Iris pigment epithelial cell (primary cell): ENCODE measurements around the gene APBA1.

Experiments
- DNase-seq: peaks from one replicate; pipeline ENCODE4 v3.0.0-alpha.2; 2011; ENCODE audit warnings: low read depth

Gene APBA1

GRCh38 chr9:69671879-69672595 is at the start of gene APBA1:
TSS of gene APBA1 (minus strand) at chr9:69672371.
- peak; percentile 32 for DNase-seq

GRCh38 chr9:69719983-69720382 is 47.8 kb upstream of the APBA1 start:
- DNase-seq, result no peak

- peak; percentile 85 for DNase-seq
Measured at GRCh38 chr9:69719367-69719766, 47.2 kb upstream of the APBA1 start.

- DNase-seq, result no peak
Measured at GRCh38 chr9:69718218-69718617, 46.0 kb upstream of the APBA1 start.

GRCh38 chr9:69715825-69716224 is 43.7 kb upstream of the APBA1 start:
- no peak for DNase-seq

- DNase-seq, result no peak
Measured at GRCh38 chr9:69715096-69715495, 42.9 kb upstream of the APBA1 start.

- no peak for DNase-seq
Measured at GRCh38 chr9:69697475-69697874, 25.3 kb upstream of the APBA1 start.

- DNase-seq, result no peak
Measured at GRCh38 chr9:69696802-69697201, 24.6 kb upstream of the APBA1 start.

GRCh38 chr9:69689991-69690538 is 17.9 kb upstream of the APBA1 start:
- DNase-seq, result no peak

GRCh38 chr9:69683927-69684326 is 11.8 kb upstream of the APBA1 start:
- DNase-seq, result no peak

GRCh38 chr9:69678843-69679538 is 6.8 kb upstream of the APBA1 start:
- DNase-seq, result peak; percentile 36

GRCh38 chr9:69677931-69678330 is 5.8 kb upstream of the APBA1 start:
- DNase-seq, result no peak

- no peak for DNase-seq
Measured at GRCh38 chr9:69675563-69675962, 3.4 kb upstream of the APBA1 start.

GRCh38 chr9:69674716-69675438 is 2.7 kb upstream of the APBA1 start:
- DNase-seq, result peak; percentile 89

- DNase-seq, result peak; percentile 2
Measured at GRCh38 chr9:69674112-69674685, 2.0 kb upstream of the APBA1 start.

GRCh38 chr9:69673311-69673640 is 1.1 kb upstream of the APBA1 start:
- no peak for DNase-seq

GRCh38 chr9:69672596-69673310 is 582 bp upstream of the APBA1 start:
- DNase-seq, result peak; percentile 86

GRCh38 chr9:69671311-69671878 is 776 bp downstream of the APBA1 start:
- no peak for DNase-seq

GRCh38 chr9:69667306-69667705 is 4.9 kb downstream of the APBA1 start:
- no peak for DNase-seq

GRCh38 chr9:69660304-69660703 is 11.9 kb downstream of the APBA1 start:
- no peak for DNase-seq

- DNase-seq, result no peak
Measured at GRCh38 chr9:69658987-69659675, 13.0 kb downstream of the APBA1 start.
